ENCODE measurements around the gene FXN.

FXN gene

GRCh38 chr9:69121155-69122081 is 85.9 kb downstream of the FXN start:
- Histone ChIP-seq H3K36me3 (ENCODE audit: control insufficient read depth in 2 of 2, insufficient read depth in 2 of 2, low read length in 2 of 2) (no peaks in the 10 kb centered on the region), H3K9me3 (ENCODE audit: control insufficient read depth in 2 of 2, low read length in 2 of 2) (no peaks in the 10 kb centered on the region), H3K27ac (ENCODE audit: low read length) (peak overlapping the region; percentile 46), H3K9ac (ENCODE audit: low read length in 2 of 2) (peak overlapping the region; percentile 75 to 80), H3K4me3 (ENCODE audit: low read length in 2 of 2) (peak overlapping the region; percentile 94 to 95), H3K27me3 (ENCODE audit: control insufficient read depth in 1 of 2, insufficient read depth in 2 of 2, low read length in 2 of 2) (no peaks in the 10 kb centered on the region), H3K4me1 (ENCODE audit: control insufficient read depth, insufficient read depth, low read length) (peaks cover 10% of the 10 kb centered on the region)

- Histone ChIP-seq H3K9me3 (ENCODE audit: control insufficient read depth in 2 of 2, low read length in 2 of 2) (no peaks in the 10 kb centered on the region), H3K4me3 (ENCODE audit: low read length in 2 of 2) (peak overlapping the region; percentile 94 to 95), H3K4me1 (ENCODE audit: control insufficient read depth, insufficient read depth, low read length) (peaks cover 10% of the 10 kb centered on the region), H3K27me3 (ENCODE audit: control insufficient read depth in 1 of 2, insufficient read depth in 2 of 2, low read length in 2 of 2) (no peaks in the 10 kb centered on the region), H3K27ac (ENCODE audit: low read length) (peak overlapping the region; percentile 46), H3K9ac (ENCODE audit: low read length in 2 of 2) (peak overlapping the region; percentile 75 to 80), H3K36me3 (ENCODE audit: control insufficient read depth in 2 of 2, insufficient read depth in 2 of 2, low read length in 2 of 2) (no peaks in the 10 kb centered on the region)
Measured at GRCh38 chr9:69122082-69122548, 86.6 kb downstream of the FXN start.

- Histone ChIP-seq H3K9ac (ENCODE audit: low read length in 2 of 2) (peak overlapping the region; percentile 75 to 80), H3K36me3 (ENCODE audit: control insufficient read depth in 2 of 2, insufficient read depth in 2 of 2, low read length in 2 of 2) (no peaks in the 10 kb centered on the region), H3K27ac (ENCODE audit: low read length) (peak overlapping the region; percentile 46), H3K4me1 (ENCODE audit: control insufficient read depth, insufficient read depth, low read length) (peaks cover 10% of the 10 kb centered on the region), H3K9me3 (ENCODE audit: control insufficient read depth in 2 of 2, low read length in 2 of 2) (no peaks in the 10 kb centered on the region), H3K4me3 (ENCODE audit: low read length in 2 of 2) (peak overlapping the region; percentile 94 to 95), H3K27me3 (ENCODE audit: control insufficient read depth in 1 of 2, insufficient read depth in 2 of 2, low read length in 2 of 2) (no peaks in the 10 kb centered on the region)
Measured at GRCh38 chr9:69122549-69123141, 87.1 kb downstream of the FXN start.

GRCh38 chr9:69130456-69131441 is 95.2 kb downstream of the FXN start:
- Histone ChIP-seq H3K27ac (ENCODE audit: low read length) (no peak overlapping the region), H3K27me3 (ENCODE audit: control insufficient read depth in 1 of 2, insufficient read depth in 2 of 2, low read length in 2 of 2) (no peaks in the 10 kb centered on the region), H3K4me1 (ENCODE audit: control insufficient read depth, insufficient read depth, low read length) (peaks cover 7% of the 10 kb centered on the region), H3K4me3 (ENCODE audit: low read length in 2 of 2) (no peak overlapping the region), H3K9me3 (ENCODE audit: control insufficient read depth in 2 of 2, low read length in 2 of 2) (no peaks in the 10 kb centered on the region), H3K9ac (ENCODE audit: low read length in 2 of 2) (no peak overlapping the region), H3K36me3 (ENCODE audit: control insufficient read depth in 2 of 2, insufficient read depth in 2 of 2, low read length in 2 of 2) (no peaks in the 10 kb centered on the region)

- H3K9me3 ChIP-seq (ENCODE audit: control insufficient read depth in 2 of 2, low read length in 2 of 2): no peaks in the 10 kb centered on the region
- no peaks in the 10 kb centered on the region for H3K27me3 ChIP-seq (ENCODE audit: control insufficient read depth in 1 of 2, insufficient read depth in 2 of 2, low read length in 2 of 2)
- H3K27ac ChIP-seq (ENCODE audit: low read length): no peak overlapping the region
- H3K4me3 ChIP-seq (ENCODE audit: low read length in 2 of 2): no peak overlapping the region
- peaks cover 7% of the 10 kb centered on the region for H3K4me1 ChIP-seq (ENCODE audit: control insufficient read depth, insufficient read depth, low read length)
- no peaks in the 10 kb centered on the region for H3K36me3 ChIP-seq (ENCODE audit: control insufficient read depth in 2 of 2, insufficient read depth in 2 of 2, low read length in 2 of 2)
- H3K9ac ChIP-seq (ENCODE audit: low read length in 2 of 2): no peak overlapping the region
Measured at GRCh38 chr9:69131682-69132081, 96.1 kb downstream of the FXN start.

GRCh38 chr9:69132361-69132760 is 96.8 kb downstream of the FXN start:
- Histone ChIP-seq H3K4me3 (ENCODE audit: low read length in 2 of 2) (no peak overlapping the region), H3K9ac (ENCODE audit: low read length in 2 of 2) (no peak overlapping the region), H3K4me1 (ENCODE audit: control insufficient read depth, insufficient read depth, low read length) (peaks cover 7% of the 10 kb centered on the region), H3K36me3 (ENCODE audit: control insufficient read depth in 2 of 2, insufficient read depth in 2 of 2, low read length in 2 of 2) (no peaks in the 10 kb centered on the region), H3K27ac (ENCODE audit: low read length) (no peak overlapping the region), H3K9me3 (ENCODE audit: control insufficient read depth in 2 of 2, low read length in 2 of 2) (no peaks in the 10 kb centered on the region), H3K27me3 (ENCODE audit: control insufficient read depth in 1 of 2, insufficient read depth in 2 of 2, low read length in 2 of 2) (no peaks in the 10 kb centered on the region)

- Histone ChIP-seq H3K27me3 (ENCODE audit: control insufficient read depth in 1 of 2, insufficient read depth in 2 of 2, low read length in 2 of 2) (no peaks in the 10 kb centered on the region), H3K4me1 (ENCODE audit: control insufficient read depth, insufficient read depth, low read length) (peaks cover 7% of the 10 kb centered on the region)
Measured at GRCh38 chr9:69134412-69134811, 98.9 kb downstream of the FXN start.

GRCh38 chr9:69136185-69136584 is 100.6 kb downstream of the FXN start:
- Histone ChIP-seq H3K9me3 (ENCODE audit: control insufficient read depth in 2 of 2, low read length in 2 of 2) (no peaks in the 10 kb centered on the region), H3K4me3 (ENCODE audit: low read length in 2 of 2) (no peak overlapping the region), H3K27ac (ENCODE audit: low read length) (no peak overlapping the region), H3K27me3 (ENCODE audit: control insufficient read depth in 1 of 2, insufficient read depth in 2 of 2, low read length in 2 of 2) (no peaks in the 10 kb centered on the region), H3K9ac (ENCODE audit: low read length in 2 of 2) (no peak overlapping the region), H3K36me3 (ENCODE audit: control insufficient read depth in 2 of 2, insufficient read depth in 2 of 2, low read length in 2 of 2) (no peaks in the 10 kb centered on the region), H3K4me1 (ENCODE audit: control insufficient read depth, insufficient read depth, low read length) (peaks cover 7% of the 10 kb centered on the region)

More at GRCh38 chr9:69134412-69134811, 98.9 kb downstream of the FXN start:
- no peak overlapping the region for H3K27ac ChIP-seq (ENCODE audit: low read length)
- no peaks in the 10 kb centered on the region for H3K9me3 ChIP-seq (ENCODE audit: control insufficient read depth in 2 of 2, low read length in 2 of 2)
- no peaks in the 10 kb centered on the region for H3K36me3 ChIP-seq (ENCODE audit: control insufficient read depth in 2 of 2, insufficient read depth in 2 of 2, low read length in 2 of 2)
- no peak overlapping the region for H3K4me3 ChIP-seq (ENCODE audit: low read length in 2 of 2)
- no peak overlapping the region for H3K9ac ChIP-seq (ENCODE audit: low read length in 2 of 2)

- Histone ChIP-seq H3K27ac (ENCODE audit: low read length) (no peak overlapping the region), H3K4me3 (ENCODE audit: low read length in 2 of 2) (no peak overlapping the region), H3K9ac (ENCODE audit: low read length in 2 of 2) (no peak overlapping the region), H3K9me3 (ENCODE audit: control insufficient read depth in 2 of 2, low read length in 2 of 2) (no peaks in the 10 kb centered on the region), H3K27me3 (ENCODE audit: control insufficient read depth in 1 of 2, insufficient read depth in 2 of 2, low read length in 2 of 2) (no peaks in the 10 kb centered on the region), H3K4me1 (ENCODE audit: control insufficient read depth, insufficient read depth, low read length) (peaks cover 3% of the 10 kb centered on the region), H3K36me3 (ENCODE audit: control insufficient read depth in 2 of 2, insufficient read depth in 2 of 2, low read length in 2 of 2) (no peaks in the 10 kb centered on the region)
Measured at GRCh38 chr9:69136779-69137178, 101.2 kb downstream of the FXN start.

- Histone ChIP-seq H3K4me3 (ENCODE audit: low read length in 2 of 2) (no peak overlapping the region), H3K27ac (ENCODE audit: low read length) (no peak overlapping the region)
Measured at GRCh38 chr9:69137311-69137710, 101.8 kb downstream of the FXN start.

More at GRCh38 chr9:69137311-69137710, 101.8 kb downstream of the FXN start:
- no peaks in the 10 kb centered on the region for H3K36me3 ChIP-seq (ENCODE audit: control insufficient read depth in 2 of 2, insufficient read depth in 2 of 2, low read length in 2 of 2)
- H3K9ac ChIP-seq (ENCODE audit: low read length in 2 of 2): no peak overlapping the region
- H3K9me3 ChIP-seq (ENCODE audit: control insufficient read depth in 2 of 2, low read length in 2 of 2): no peaks in the 10 kb centered on the region
- H3K4me1 ChIP-seq (ENCODE audit: control insufficient read depth, insufficient read depth, low read length): no peaks in the 10 kb centered on the region
- no peaks in the 10 kb centered on the region for H3K27me3 ChIP-seq (ENCODE audit: control insufficient read depth in 1 of 2, insufficient read depth in 2 of 2, low read length in 2 of 2)

Measured in stomach smooth muscle (tissue), 2 donors.